Medulla oblongata (tissue), 1 donor: ENCODE measurements around the gene KLHL25.

Source experiments
- DNase-seq: peaks from one replicate; pipeline ENCODE4 v3.0.0-alpha.2; 2015; ENCODE audit errors: extremely low spot score

Gene KLHL25

GRCh38 chr15:85777250-85778106, 17.2 kb downstream of the KLHL25 start:
- no peak for DNase-seq

GRCh38 chr15:85773970-85774369, 20.8 kb downstream of the KLHL25 start:
- no peak for DNase-seq

- DNase-seq, result no peak
Measured at GRCh38 chr15:85773249-85773648, 21.5 kb downstream of the KLHL25 start.

GRCh38 chr15:85772668-85773067, 22.1 kb downstream of the KLHL25 start:
- DNase-seq, result no peak

- DNase-seq, result no peak
Measured at GRCh38 chr15:85771781-85772445, 22.8 kb downstream of the KLHL25 start.

GRCh38 chr15:85771271-85771670, 23.5 kb downstream of the KLHL25 start:
- DNase-seq, result no peak

GRCh38 chr15:85770096-85771041, 24.4 kb downstream of the KLHL25 start:
- no peak for DNase-seq

GRCh38 chr15:85769182-85769900, 25.4 kb downstream of the KLHL25 start:
- no peak for DNase-seq

- no peak for DNase-seq
Measured at GRCh38 chr15:85768595-85769168, 26.0 kb downstream of the KLHL25 start.

- no peak for DNase-seq
Measured at GRCh38 chr15:85767785-85768529, 26.8 kb downstream of the KLHL25 start.

GRCh38 chr15:85766001-85766831, 28.5 kb downstream of the KLHL25 start:
- peak; percentile 45 for DNase-seq

- DNase-seq, result no peak
Measured at GRCh38 chr15:85764649-85765277, 30.0 kb downstream of the KLHL25 start.

GRCh38 chr15:85763673-85764633, 30.8 kb downstream of the KLHL25 start:
- no peak for DNase-seq

GRCh38 chr15:85763157-85763556, 31.6 kb downstream of the KLHL25 start:
- peak; percentile 36 for DNase-seq

- no peak for DNase-seq
Measured at GRCh38 chr15:85762756-85763127, 32.0 kb downstream of the KLHL25 start.

GRCh38 chr15:85762039-85762755, 32.5 kb downstream of the KLHL25 start:
- no peak for DNase-seq

- DNase-seq, result no peak
Measured at GRCh38 chr15:85761635-85762034, 33.1 kb downstream of the KLHL25 start.
